Measurements from ENCODE around the gene RAPGEF1.

Gene RAPGEF1

DNA sequence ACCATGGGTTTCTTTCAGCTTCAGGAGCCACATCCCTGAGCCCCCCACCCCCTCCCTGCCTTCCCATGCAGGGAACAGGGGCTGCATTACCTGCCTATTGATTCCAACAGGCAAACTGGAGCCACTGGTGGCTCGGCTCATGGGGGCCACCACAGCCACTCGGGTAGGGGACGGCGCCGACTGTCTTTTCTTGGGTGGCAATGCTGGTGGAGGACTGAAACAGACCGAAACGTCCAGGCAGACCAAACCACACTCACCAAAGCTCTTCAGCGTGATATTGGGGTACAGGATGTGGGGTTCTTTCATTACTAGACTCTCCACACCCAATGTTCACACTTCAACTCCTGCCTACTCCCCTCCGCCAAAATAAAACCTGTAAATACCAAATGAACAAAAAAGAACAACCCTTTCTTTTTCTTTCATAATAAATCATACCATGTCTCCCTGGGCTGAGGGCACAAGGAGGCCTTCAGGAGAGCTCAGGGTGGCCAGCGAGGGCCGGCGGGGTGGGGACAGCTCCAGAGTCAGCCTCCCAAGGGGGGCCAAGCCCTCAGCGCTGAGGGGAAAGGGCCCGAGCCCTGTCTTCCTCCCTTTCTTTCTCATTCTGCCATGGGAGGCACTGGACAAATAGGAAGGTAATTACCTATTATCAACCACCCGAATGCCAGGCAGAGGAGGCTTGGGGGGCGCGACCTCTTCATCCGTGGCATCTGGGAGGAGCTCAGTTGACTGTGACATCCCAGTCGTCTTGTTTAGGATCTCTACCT, 111.2 kb downstream of the RAPGEF1 start:
- H3K27ac ChIP-seq: no peak overlapping the region
- no peak for TF ChIP-seq ZFX (IDR thresholded peaks at IDR 0.05; ENCODE audit: borderline replicate concordance)
- TF ChIP-seq, protein P1, sequence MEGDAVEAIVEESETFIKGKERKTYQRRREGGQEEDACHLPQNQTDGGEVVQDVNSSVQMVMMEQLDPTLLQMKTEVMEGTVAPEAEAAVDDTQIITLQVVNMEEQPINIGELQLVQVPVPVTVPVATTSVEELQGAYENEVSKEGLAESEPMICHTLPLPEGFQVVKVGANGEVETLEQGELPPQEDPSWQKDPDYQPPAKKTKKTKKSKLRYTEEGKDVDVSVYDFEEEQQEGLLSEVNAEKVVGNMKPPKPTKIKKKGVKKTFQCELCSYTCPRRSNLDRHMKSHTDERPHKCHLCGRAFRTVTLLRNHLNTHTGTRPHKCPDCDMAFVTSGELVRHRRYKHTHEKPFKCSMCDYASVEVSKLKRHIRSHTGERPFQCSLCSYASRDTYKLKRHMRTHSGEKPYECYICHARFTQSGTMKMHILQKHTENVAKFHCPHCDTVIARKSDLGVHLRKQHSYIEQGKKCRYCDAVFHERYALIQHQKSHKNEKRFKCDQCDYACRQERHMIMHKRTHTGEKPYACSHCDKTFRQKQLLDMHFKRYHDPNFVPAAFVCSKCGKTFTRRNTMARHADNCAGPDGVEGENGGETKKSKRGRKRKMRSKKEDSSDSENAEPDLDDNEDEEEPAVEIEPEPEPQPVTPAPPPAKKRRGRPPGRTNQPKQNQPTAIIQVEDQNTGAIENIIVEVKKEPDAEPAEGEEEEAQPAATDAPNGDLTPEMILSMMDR (IDR thresholded peaks at IDR 0.05): no peak

DNA sequence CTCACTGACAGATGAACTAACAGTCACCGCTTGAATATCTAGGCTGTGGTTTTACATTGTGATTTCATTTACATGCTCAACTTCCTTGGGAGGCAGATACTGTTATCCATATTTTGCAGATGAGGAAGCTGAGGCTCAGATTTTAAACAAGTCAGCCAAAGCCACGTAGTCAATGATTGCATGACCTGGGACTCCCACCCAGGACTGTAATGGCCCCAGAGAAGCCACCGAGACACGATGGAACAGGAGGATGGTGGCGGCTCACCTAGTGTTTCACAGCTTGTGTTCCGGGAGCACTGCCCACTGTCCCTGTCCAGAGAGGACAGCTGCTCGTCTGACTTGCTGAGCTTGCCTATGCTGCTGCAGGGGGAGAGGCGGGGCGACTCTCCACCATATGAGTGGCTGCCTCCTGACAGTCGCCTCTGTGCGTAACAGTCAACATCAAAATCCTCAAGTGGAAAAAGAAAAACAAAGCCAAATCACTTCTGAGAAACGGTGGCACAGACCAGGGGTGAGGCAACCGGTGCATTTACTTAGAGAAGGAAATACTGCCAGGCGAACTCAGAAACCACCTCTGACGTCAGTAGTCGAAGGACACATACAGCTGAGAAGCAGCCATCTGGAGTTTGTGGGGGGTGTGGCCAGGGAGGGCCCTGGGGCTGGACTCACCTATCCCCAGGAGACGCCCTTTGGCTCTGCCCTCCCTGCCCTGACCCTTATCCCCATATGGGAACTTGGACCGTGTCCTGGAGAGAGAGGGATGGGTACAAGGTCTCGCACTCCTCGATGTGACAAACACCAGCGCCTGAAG, 112.0 kb downstream of the RAPGEF1 start:
- TF ChIP-seq, protein P1 (IDR thresholded peaks at IDR 0.05): no peak
- TF ChIP-seq ZFX (IDR thresholded peaks at IDR 0.05; ENCODE audit: borderline replicate concordance): no peak
- H3K27ac ChIP-seq: no peak overlapping the region

DNA sequence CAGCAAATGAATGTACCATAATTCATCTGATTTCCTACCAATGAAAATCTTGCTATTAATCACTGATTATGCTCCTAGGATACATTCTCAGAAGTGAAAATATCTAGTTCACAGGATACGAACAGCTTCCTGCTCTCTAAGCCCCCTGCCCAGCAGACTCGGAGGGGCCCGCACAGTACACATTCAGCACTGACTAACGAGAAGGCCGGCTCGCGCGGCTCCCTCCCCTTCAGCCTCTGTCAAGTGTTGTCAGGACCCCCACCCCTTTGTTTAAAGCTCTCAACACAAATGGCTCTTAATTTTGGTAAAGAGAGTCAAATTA, 112.6 kb downstream of the RAPGEF1 start:
- no peak overlapping the region for H3K27ac ChIP-seq
- TF ChIP-seq ZFX (IDR thresholded peaks at IDR 0.05; ENCODE audit: borderline replicate concordance): no peak
- TF ChIP-seq, protein P1 (IDR thresholded peaks at IDR 0.05): no peak

DNA sequence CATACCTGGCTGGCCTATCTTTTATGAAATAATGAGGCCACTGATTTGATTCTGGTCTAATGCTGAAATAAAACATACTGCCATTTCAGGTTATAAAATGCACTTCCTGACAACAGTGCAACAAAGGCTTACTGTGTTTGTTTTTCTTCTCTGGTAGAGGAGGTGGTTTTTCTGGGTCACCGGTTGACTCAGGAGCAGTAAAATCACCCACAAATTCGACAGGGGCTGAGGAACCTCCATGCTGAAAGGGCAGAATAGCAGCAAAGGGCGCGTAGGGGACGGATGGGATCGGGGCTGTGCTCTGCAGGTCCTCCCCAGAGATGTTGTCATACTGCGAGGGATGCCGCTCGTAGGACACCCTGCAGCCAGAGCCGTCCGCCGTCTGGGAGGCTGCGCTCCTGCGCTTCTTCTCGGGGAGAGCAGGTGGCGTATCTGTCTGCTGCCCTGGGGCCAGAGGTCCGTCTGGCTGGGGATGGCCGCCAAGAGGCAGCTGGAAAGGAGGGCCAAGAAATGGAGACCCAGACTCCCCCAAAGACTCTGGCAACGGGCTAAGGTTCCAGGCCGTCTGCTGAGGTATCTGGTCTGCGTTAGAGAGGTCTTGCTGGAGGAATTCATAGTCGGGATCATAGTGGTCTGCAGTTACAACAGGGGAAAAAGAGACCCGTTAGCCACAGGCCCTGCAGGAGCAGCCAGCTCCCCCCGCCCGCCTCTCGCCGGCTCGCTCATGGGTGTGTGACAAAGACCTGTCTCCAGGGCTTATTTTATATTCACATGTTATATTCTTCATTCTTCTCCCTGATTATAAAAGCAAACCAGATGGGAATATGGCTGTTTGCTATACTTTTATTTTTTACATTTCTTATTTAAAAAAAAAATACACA, 113.8 kb downstream of the RAPGEF1 start:
- no peak for TF ChIP-seq ZFX (IDR thresholded peaks at IDR 0.05; ENCODE audit: borderline replicate concordance)
- TF ChIP-seq, protein P1 (IDR thresholded peaks at IDR 0.05): no peak
- no peak overlapping the region for H3K27ac ChIP-seq

DNA sequence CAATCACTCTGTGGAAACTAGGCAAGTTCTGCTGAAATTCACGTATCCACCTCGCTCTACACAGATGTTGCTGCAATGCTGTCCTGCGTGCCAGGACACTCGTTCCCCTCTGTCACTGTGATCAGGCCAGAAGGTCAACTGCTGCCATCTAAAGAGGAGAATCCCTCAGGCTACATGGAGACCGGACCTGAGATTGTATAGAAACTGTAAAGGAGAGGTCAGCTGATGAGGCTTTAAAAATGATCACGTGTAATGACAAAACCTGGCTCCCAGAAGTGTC, 114.4 kb downstream of the RAPGEF1 start:
- TF ChIP-seq ZFX (IDR thresholded peaks at IDR 0.05; ENCODE audit: borderline replicate concordance): no peak
- TF ChIP-seq, protein P1 (IDR thresholded peaks at IDR 0.05): no peak
- H3K27ac ChIP-seq: no peak overlapping the region

DNA sequence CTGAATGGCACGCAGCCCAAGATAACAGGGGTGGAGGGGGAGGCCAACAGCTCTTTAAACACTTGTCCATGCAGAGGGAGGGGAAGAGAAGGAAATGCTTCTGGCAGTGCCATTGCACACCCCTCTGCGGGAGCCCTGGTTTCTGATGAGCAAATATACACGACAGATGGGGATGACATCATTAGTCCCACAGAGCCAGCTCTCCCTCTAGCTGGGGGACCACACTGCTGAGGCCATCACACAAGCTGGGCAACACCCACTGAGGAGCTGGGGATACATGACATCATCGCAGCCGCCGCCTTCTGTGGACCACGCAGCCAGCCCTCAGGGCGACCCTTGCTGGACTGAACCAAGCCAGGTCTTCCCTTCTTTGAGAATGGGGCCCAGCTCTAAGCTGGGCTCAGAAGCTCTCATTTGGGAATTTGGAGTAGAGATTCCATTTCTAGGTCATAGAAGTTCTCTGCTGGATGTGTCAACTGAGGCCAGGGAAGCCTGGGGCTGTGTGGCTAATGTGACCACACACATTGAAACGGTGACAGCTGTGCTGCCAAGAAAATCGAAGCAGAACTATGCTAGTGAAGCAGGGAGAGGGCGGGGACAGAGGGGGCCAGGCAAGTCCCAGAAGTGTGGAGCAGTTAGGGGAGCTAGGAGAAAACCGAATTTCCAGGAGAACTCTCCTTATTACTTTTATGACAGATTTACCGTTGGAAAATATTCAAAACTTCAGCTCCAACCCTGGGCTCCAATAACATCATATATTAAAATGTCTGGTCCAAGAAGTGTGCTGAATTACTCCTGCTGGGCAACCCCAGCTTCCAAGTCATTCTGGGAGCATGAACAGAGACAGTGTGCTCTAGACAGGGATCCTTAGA, 115.0 kb downstream of the RAPGEF1 start:
- H3K27ac ChIP-seq: no peak overlapping the region
- TF ChIP-seq, protein P1 (IDR thresholded peaks at IDR 0.05): no peak
- no peak for TF ChIP-seq ZFX (IDR thresholded peaks at IDR 0.05; ENCODE audit: borderline replicate concordance)

All from 22Rv1 (cell line).